ENCODE measurements around the gene SUSD6.

SUSD6 gene

DNA sequence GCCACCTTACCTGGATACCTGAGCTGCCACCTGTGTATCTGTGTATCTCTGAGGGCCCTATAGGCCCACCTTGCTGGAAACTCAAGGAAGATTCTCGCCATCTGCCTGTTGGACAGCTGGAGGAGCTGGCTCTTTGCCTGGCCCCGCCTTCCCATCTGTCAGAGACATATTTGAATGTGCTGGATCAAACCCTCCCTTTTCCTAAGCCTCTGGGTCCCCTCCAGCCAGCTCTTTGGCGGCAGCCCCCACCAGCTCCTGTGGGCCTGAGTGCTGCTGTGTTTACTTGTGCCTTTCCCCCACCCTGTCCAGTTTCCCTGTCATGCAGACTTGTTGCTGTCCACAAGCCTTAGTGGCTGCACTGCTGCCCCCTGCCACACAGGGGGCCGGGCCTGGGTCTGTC lies 99.7 kb downstream of the SUSD6 start:
- DNase-seq (ENCODE audit: extremely low read depth, low read depth): no peak
- TF ChIP-seq, protein P1, sequence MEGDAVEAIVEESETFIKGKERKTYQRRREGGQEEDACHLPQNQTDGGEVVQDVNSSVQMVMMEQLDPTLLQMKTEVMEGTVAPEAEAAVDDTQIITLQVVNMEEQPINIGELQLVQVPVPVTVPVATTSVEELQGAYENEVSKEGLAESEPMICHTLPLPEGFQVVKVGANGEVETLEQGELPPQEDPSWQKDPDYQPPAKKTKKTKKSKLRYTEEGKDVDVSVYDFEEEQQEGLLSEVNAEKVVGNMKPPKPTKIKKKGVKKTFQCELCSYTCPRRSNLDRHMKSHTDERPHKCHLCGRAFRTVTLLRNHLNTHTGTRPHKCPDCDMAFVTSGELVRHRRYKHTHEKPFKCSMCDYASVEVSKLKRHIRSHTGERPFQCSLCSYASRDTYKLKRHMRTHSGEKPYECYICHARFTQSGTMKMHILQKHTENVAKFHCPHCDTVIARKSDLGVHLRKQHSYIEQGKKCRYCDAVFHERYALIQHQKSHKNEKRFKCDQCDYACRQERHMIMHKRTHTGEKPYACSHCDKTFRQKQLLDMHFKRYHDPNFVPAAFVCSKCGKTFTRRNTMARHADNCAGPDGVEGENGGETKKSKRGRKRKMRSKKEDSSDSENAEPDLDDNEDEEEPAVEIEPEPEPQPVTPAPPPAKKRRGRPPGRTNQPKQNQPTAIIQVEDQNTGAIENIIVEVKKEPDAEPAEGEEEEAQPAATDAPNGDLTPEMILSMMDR (IDR thresholded peaks at IDR 0.05; ENCODE audit: low read depth, low read length): no peak

DNA sequence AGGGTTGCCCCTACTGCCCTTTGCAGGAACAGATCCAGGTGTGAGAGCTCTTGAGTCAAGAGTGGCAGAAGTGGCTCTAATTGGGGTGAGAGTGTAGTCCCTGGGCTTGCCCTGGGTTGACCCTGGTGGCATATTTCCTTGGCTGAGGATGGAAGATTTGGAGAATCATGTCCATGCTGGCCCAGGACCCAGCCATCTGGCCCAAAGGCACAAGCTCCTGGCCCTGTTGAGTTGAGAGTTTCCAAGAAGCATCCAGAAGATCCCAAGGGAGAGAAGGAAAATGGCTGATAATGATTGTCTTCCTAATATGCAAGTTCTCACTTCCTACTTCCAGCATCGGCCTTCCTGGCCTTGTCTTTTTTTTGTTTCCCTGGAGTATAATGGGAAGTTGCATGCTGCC lies 100.1 kb downstream of the SUSD6 start:
- no peak for DNase-seq (ENCODE audit: extremely low read depth, low read depth)
- TF ChIP-seq, protein P1 (IDR thresholded peaks at IDR 0.05; ENCODE audit: low read depth, low read length): no peak

DNA sequence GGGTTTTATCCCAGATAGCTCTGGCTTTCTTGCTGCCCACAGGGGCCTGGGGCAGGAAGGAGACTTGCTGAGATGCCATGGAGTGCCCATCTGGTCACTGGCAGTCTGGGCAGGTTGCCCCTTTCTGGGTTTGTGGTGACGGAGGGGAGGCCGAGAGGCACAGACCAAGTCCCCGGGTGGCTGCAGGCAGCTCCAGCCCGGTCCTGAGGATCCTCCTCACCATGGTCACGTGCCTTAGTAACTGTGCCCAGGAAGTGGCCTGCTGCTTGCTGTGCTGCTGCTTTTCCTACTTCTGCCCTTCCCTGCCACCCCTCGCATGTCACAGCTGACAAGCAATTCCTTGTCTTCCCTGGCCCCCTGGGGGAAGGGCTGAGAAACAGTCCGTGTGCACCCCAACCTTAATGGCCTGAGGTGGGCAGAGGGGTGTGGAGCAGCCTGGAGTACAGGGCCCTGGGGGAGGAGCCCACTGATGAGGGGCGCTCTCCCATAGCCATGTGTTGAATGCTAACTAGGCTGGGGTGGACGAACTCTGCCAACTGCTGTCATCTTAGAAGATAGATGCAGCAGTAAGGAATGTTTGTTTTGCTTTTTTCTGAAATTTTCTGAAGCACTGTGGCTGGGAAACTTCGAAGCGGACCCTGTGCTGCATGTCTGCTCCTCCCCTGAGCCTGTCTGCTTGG lies 100.6 kb downstream of the SUSD6 start:
- TF ChIP-seq, protein P1 (IDR thresholded peaks at IDR 0.05; ENCODE audit: low read depth, low read length): no peak
- DNase-seq (ENCODE audit: extremely low read depth, low read depth): no peak

DNA sequence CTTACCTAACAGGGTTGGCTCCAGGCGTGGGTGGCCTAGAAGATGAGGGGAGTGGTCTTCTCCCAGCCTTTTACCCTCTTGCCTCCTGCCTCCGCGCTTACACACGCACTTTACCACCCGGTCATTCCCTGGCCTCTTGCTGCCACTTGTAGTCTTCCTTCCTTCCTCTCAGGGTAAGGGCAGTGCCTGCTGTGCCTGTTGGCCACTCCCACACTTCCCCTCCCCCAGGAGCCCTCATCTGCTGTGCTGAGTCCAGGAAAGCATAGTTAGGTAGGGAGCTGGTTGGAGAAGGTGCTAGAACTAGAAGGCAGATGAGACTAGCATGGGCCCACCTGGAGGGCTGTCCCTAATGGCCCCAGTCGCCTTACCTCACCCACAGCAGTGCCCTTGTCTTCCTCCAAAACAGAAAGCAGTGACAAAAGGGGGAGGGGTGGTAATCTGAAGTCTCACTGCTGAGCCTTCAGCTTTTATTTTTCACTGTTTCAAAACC lies 101.2 kb downstream of the SUSD6 start:
- DNase-seq (ENCODE audit: extremely low read depth, low read depth): no peak
- TF ChIP-seq, protein P1 (IDR thresholded peaks at IDR 0.05; ENCODE audit: low read depth, low read length): no peak

DNA sequence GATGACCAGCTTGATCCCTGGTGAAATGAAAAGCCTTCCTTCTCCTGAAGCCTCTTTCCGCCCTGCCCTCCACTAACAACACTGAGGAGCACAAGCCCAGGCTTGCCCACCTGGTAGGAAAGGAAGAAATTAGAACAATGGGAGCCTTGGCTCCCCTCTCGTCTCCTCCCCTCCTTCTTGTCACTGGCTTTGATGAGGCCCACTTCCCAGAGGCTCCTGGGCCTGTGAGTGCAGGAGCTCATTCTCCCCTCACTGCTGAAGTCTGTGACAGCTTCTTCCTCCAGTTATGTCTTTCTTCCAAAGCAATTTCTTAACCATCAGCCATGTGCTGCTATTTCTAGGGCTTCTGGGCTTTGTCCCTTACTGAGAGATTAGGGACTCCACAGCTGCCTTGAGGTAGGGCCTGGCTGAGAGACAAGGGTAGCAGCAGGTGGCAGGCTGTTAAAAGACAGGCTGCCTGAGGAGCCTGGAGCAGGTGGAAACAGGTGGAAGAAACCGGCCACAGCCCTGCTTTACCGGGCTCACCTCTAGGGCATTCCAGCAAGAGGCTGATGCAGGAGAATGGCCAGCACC lies 101.9 kb downstream of the SUSD6 start:
- no peak for DNase-seq (ENCODE audit: extremely low read depth, low read depth)
- TF ChIP-seq, protein P1 (IDR thresholded peaks at IDR 0.05; ENCODE audit: low read depth, low read length): no peak

DNA sequence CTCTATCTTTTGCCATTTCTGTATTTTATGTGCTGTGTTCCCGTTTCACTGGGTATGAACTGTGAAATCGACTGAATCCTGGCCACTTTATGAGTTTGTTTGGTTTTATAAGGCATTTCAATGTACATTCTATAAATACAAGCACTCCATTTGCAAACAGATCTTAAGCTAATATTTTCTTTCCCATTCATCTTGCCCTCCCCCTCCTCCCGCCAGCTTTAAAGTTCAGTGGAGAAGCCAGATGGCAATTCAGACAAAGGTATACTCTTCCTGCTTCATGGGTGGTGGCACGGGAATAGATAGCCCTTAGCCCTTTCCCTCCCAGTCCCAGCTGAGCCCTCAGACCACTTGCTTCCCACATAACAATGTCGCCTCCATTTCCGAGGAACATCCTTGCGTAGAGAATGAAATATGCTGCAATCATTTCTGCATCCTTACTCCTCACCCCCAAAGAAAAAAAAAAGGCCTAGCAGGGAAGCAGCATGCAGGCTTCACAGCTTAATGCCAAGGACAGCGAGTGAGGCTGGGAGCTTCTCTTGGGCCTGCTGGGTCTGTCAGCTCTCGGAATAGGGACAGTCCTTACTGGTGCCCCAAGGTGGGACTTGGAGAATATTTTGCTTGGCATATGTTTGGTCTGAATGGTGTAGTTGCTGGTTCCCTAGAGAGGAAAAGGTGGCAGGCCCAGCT lies 102.7 kb downstream of the SUSD6 start:
- no peak for DNase-seq (ENCODE audit: extremely low read depth, low read depth)
- TF ChIP-seq, protein P1 (IDR thresholded peaks at IDR 0.05; ENCODE audit: low read depth, low read length): no peak

Data from AG09319 (cell line).